ENCODE results near the gene NUDT3.
"Not testable (repeated sequence)": the region's sequence is repeated elsewhere in the genome, so short reads cannot be mapped to it uniquely, and the experiment has no call there.

NUDT3 gene

GRCh38 chr6:34252395-34252794, 140.1 kb downstream of the NUDT3 start:
- DNase-seq (ENCODE audit: low spot score): not testable (repeated sequence)

GRCh38 chr6:34249469-34250261, 142.8 kb downstream of the NUDT3 start:
- DNase-seq (ENCODE audit: low spot score): no peak

GRCh38 chr6:34248727-34249468, 143.6 kb downstream of the NUDT3 start, which contains the start of gene SMIM29:
Gene SMIM29 (minus strand): TSS chr6:34249006. CDS start chr6:34247791, 1,215 bp downstream.
- peak; percentile 95 for DNase-seq (ENCODE audit: low spot score)

- DNase-seq (ENCODE audit: low spot score): peak; percentile 67
Observed at GRCh38 chr6:34248198-34248726, 144.2 kb downstream of the NUDT3 start.

- DNase-seq (ENCODE audit: low spot score): peak; percentile 65
Observed at GRCh38 chr6:34247481-34248197, 144.8 kb downstream of the NUDT3 start.

- DNase-seq (ENCODE audit: low spot score): peak; percentile 27
Observed at GRCh38 chr6:34246563-34247391, 145.7 kb downstream of the NUDT3 start.

- no peak for DNase-seq (ENCODE audit: low spot score)
Observed at GRCh38 chr6:34246249-34246562, 146.3 kb downstream of the NUDT3 start.

- DNase-seq (ENCODE audit: low spot score): not testable (repeated sequence)
Observed at GRCh38 chr6:34245761-34246140, 146.7 kb downstream of the NUDT3 start.

GRCh38 chr6:34245032-34245760, 147.3 kb downstream of the NUDT3 start:
- DNase-seq (ENCODE audit: low spot score): not testable (repeated sequence)

- peak; percentile 92 for DNase-seq (ENCODE audit: low spot score)
Observed at GRCh38 chr6:34243901-34244884, 148.3 kb downstream of the NUDT3 start.

- no peak for DNase-seq (ENCODE audit: low spot score)
Observed at GRCh38 chr6:34243131-34243771, 149.2 kb downstream of the NUDT3 start.

- DNase-seq (ENCODE audit: low spot score): no peak
Observed at GRCh38 chr6:34242252-34243130, 150.0 kb downstream of the NUDT3 start.

GRCh38 chr6:34241351-34242215, 150.9 kb downstream of the NUDT3 start:
- no peak for DNase-seq (ENCODE audit: low spot score)

GRCh38 chr6:34240329-34241248, 151.9 kb downstream of the NUDT3 start:
- DNase-seq (ENCODE audit: low spot score): no peak

GRCh38 chr6:34239893-34240292, 152.6 kb downstream of the NUDT3 start:
- DNase-seq (ENCODE audit: low spot score): no peak

- DNase-seq (ENCODE audit: low spot score): no peak
Observed at GRCh38 chr6:34239500-34239825, 153.0 kb downstream of the NUDT3 start.

Measured in hematopoietic multipotent progenitor cell treated with erythropoietin and hydrocortisone succinate and interleukin-3 and kit ligand, for 17 days (in vitro differentiated cells).